ENCODE results near the gene SYT14.

- TF ChIP-seq, protein P1, sequence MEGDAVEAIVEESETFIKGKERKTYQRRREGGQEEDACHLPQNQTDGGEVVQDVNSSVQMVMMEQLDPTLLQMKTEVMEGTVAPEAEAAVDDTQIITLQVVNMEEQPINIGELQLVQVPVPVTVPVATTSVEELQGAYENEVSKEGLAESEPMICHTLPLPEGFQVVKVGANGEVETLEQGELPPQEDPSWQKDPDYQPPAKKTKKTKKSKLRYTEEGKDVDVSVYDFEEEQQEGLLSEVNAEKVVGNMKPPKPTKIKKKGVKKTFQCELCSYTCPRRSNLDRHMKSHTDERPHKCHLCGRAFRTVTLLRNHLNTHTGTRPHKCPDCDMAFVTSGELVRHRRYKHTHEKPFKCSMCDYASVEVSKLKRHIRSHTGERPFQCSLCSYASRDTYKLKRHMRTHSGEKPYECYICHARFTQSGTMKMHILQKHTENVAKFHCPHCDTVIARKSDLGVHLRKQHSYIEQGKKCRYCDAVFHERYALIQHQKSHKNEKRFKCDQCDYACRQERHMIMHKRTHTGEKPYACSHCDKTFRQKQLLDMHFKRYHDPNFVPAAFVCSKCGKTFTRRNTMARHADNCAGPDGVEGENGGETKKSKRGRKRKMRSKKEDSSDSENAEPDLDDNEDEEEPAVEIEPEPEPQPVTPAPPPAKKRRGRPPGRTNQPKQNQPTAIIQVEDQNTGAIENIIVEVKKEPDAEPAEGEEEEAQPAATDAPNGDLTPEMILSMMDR (conservative IDR thresholded peaks at IDR 0.05; ENCODE audit: low read depth, low read length), result no peak
- no peak for TF ChIP-seq CEBPB (IDR thresholded peaks at IDR 0.05; ENCODE audit: low read depth, low read length)
- no peak for TF ChIP-seq RCOR1 (IDR thresholded peaks at IDR 0.05; ENCODE audit: insufficient replicate concordance, low read length)
- no peak for TF ChIP-seq RAD21 (IDR thresholded peaks at IDR 0.05; ENCODE audit: low read length)
- no peak for TF ChIP-seq CHD1 (IDR thresholded peaks at IDR 0.05; ENCODE audit: low read depth, low read length)
- TF ChIP-seq POLR2A (IDR thresholded peaks at IDR 0.05; ENCODE audit: low read depth, low read length), result no peak
- TF ChIP-seq ELK1 (IDR thresholded peaks at IDR 0.05; ENCODE audit: borderline replicate concordance, low read depth, low read length), result no peak
Measured at GRCh38 chr1:210024282-210024681, 86.3 kb downstream of the SYT14 start.
